ENCODE results near the gene ISX. TPM values are rescaled to one million over a fixed set of nuclear protein-coding genes. Genes with fewer than 3 reads are reported as not detected.

ISX gene
- total RNA-seq, 4 donors from 2014 or later: not detected

- Histone ChIP-seq H3K27me3 (peaks cover 25% of the 10 kb centered on the region), H3K9me3 (peaks cover 0 to 15% (median 0%) of the 10 kb centered on the region in 3 donors), H3K4me3 (no peak overlapping the region), H3K36me3 (no peaks in the 10 kb centered on the region), H3K4me1 (no peaks in the 10 kb centered on the region), H3K27ac (no peak overlapping the region)
- WGBS, 2 donors (ENCODE audit: low coverage in 1 of 2): 56 to 80% methylated on average over 2 to 3 of the region's 3 CpGs
- TF ChIP-seq POLR2AphosphoS5 (IDR thresholded peaks at IDR 0.05) (no peak), POLR2A (IDR thresholded peaks at IDR 0.05) (no peak), CTCF (IDR thresholded peaks at IDR 0.05) (no peak), EP300 (IDR thresholded peaks at IDR 0.05) (no peak)
- ATAC-seq: no peak
These were observed 11.9 kb upstream of the ISX start for GRCh38 chr22:35054064-35054463.

GRCh38 chr22:35056486-35056885 lies 9.5 kb upstream of the ISX start:
- H3K4me3 ChIP-seq: no peak overlapping the region
- H3K27me3 ChIP-seq: peaks cover 22% of the 10 kb centered on the region
- no peak overlapping the region for H3K27ac ChIP-seq
- no peaks in the 10 kb centered on the region for H3K36me3 ChIP-seq
- H3K9me3 ChIP-seq: peaks cover 0 to 15% (median 0%) of the 10 kb centered on the region in 3 donors
- TF ChIP-seq POLR2AphosphoS5 (IDR thresholded peaks at IDR 0.05) (no peak), EP300 (IDR thresholded peaks at IDR 0.05) (no peak), CTCF (IDR thresholded peaks at IDR 0.05) (no peak), POLR2A (IDR thresholded peaks at IDR 0.05) (no peak)
- H3K4me1 ChIP-seq: no peaks in the 10 kb centered on the region
- ATAC-seq: no peak

- no peaks in the 10 kb centered on the region for H3K36me3 ChIP-seq
- TF ChIP-seq POLR2AphosphoS5 (IDR thresholded peaks at IDR 0.05) (no peak), CTCF (IDR thresholded peaks at IDR 0.05) (no peak), EP300 (IDR thresholded peaks at IDR 0.05) (no peak), POLR2A (IDR thresholded peaks at IDR 0.05) (no peak)
- no peak overlapping the region for H3K4me3 ChIP-seq
- peaks cover 22% of the 10 kb centered on the region for H3K27me3 ChIP-seq
- H3K27ac ChIP-seq: no peak overlapping the region
- ATAC-seq: no peak
- H3K9me3 ChIP-seq: peaks cover 0 to 15% (median 0%) of the 10 kb centered on the region in 3 donors
- no peaks in the 10 kb centered on the region for H3K4me1 ChIP-seq
- 100% methylated on average over 1 of the region's 1 CpG for WGBS, 2 donors (ENCODE audit: low coverage in 1 of 2)
These were observed 8.8 kb upstream of the ISX start for GRCh38 chr22:35057155-35057554.

- ATAC-seq: no peak
- Histone ChIP-seq H3K4me1 (no peaks in the 10 kb centered on the region), H3K27me3 (peaks cover 8% of the 10 kb centered on the region), H3K9me3 (peaks cover 0 to 15% (median 0%) of the 10 kb centered on the region in 3 donors), H3K4me3 (no peak overlapping the region), H3K27ac (no peak overlapping the region), H3K36me3 (no peaks in the 10 kb centered on the region)
- no peak for TF ChIP-seq EP300 (IDR thresholded peaks at IDR 0.05)
- no peak for TF ChIP-seq POLR2A (IDR thresholded peaks at IDR 0.05)
- no peak for TF ChIP-seq CTCF (IDR thresholded peaks at IDR 0.05)
- no peak for TF ChIP-seq POLR2AphosphoS5 (IDR thresholded peaks at IDR 0.05)
- WGBS, 2 donors (ENCODE audit: low coverage in 1 of 2): 58 to 85% methylated on average over 2 of the region's 3 CpGs
These were observed 6.3 kb upstream of the ISX start for GRCh38 chr22:35059632-35060031.

- Histone ChIP-seq H3K27ac (no peak overlapping the region), H3K4me3 (no peak overlapping the region), H3K27me3 (peaks cover 10% of the 10 kb centered on the region), H3K4me1 (no peaks in the 10 kb centered on the region), H3K36me3 (no peaks in the 10 kb centered on the region), H3K9me3 (no peaks in the 10 kb centered on the region)
- TF ChIP-seq EP300 (IDR thresholded peaks at IDR 0.05) (no peak), CTCF (IDR thresholded peaks at IDR 0.05) (no peak), POLR2AphosphoS5 (IDR thresholded peaks at IDR 0.05) (no peak), POLR2A (IDR thresholded peaks at IDR 0.05) (no peak)
- 100% methylated on average over 1 of the region's 1 CpG; no CpG with 5 or more reads in 1 of the 2 donors for WGBS, 2 donors (ENCODE audit: low coverage in 1 of 2)
- ATAC-seq: no peak
These were observed 1.3 kb upstream of the ISX start for GRCh38 chr22:35064664-35065063.
